ENCODE measurements around the gene GPR62.
"Not testable (repeated sequence)": the region's sequence is repeated elsewhere in the genome, so short reads cannot be mapped to it uniquely, and the experiment has no call there.

The GPR62 gene

DNA sequence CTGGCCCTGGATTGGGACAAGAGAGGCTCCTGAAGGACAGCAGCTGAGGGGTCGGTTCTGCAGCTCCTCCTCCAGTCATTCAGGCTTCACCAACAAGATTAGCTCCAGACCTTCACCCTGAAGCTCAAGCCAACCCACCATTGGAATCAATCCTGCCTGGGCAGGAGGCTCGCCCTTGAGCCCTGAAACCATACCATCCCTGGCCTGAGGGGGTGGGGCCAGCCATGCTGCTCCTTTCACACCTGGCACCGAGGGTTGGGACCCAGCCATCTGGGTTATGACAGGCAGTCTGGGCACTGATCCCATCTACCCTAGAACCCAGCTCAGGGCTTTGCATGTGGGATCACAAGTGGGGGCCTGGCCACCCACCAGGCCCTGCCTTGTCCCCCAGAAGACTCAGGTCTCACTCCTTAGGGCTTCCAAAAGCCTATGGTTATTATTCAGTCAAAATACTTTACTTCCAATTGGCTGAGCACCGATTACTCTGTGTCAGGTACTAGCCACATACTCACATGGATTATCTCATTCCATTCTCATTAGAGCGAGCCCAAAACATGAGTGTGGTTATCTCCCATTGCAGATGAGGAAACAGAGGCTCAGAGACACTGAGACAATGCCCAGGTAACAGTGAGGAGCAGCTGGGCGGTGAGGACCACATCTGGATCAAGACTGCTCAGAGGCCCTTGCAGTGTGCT is 15.6 kb downstream of the GPR62 start:
- DNase-seq (ENCODE audit: low read depth) = no peak

DNA sequence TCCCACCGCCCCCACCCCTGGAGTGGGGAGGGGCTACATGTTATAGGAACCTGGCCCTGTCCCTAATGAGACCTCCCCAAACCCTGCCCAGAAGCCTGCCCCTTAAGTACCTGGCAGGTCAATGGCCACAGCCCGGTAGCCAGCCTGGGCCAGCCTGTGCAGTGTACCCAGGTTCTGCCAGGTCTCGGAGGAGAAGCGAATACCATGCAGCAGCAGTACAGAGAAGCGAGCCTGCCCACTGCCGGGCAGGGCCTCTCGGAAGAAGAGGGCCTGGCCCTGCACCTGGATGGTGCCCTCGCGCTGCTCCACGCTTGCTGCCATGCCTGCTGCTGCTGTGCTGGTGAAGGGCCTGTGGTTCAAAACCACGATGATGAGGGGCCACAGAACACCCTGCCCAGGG is 16.2 kb downstream of the GPR62 start:
- no peak for DNase-seq (ENCODE audit: low read depth)

DNA sequence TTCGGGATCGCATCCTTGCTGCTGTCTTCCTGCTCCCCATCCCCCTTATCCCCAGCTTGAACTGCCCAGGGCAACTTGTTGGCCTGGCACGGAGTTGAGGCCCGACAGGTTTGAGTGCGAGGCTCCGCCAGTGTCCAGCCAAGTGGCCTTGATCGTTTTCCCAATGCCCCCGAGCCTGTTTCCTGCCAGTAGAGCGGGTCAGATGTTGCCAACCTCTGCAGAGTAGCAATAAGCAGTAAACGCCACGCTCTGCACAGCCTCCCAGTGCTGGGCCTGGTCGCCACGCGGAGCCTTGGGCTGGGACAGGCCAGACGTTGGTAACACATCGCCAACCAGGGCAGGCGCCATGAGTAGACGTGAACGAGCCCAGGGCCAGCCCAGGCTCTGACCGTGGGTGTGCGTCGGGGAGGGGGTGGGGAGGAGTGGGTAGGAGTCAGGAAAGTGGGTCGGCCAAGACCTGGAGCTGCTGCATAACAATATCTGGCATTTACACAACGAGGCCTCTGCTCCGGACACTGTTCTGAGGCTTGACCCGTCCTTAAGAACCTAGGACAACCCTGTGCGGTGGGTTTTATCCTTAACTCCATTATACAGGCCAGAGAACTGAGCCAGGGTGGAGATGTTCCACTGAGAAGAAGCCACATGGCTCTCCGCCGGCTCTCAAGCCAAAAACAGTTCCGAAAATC is 19.2 kb downstream of the GPR62 start:
- no peak for DNase-seq (ENCODE audit: low read depth)

DNA sequence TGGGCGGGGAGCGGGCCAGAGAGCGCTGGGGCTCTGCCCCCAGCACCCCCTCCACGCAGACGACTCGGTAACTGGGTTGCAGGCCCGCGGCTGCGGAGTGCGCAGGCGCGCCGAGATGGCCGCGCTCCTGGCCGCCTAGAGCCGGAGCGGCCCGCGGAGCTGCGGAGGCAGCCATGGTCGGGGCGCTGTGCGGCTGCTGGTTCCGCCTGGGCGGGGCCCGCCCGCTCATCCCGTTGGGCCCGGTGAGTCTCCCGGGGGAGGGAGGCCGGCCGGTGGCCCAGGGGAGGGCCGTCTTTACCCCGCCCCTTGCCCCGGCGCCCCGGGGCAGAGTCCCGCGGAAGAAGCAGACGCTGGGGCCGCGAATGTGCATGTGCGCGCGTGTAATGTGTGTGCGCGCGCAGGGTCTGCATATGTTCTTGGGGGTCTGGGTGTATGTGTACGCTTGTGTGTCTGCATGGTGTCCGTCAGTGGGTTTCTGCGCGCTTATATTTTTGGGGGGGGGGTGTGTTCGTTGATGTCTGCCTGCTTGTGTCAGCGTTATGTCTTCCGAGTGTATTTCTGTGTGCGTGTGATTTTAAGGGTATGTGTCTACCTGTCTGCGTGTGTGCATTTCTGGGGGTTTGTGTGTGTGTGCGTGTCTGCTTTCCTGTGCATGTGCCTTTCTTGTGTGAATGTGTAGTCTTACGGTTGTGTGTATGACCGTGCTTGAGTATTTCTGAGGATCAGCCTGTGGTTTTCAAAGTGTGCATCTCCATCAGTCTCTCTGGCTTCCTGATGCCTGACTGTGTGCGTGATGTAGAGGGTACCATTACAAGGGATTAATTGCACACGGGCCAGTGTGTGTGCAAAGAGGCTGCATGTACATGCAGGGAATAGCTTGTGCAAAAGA is 20.0 kb downstream of the GPR62 start, which contains the start of gene ABHD14A:
ABHD14A (plus strand) TSS at position 102 of the 889 bp plus-strand sequence; CDS start at position 174, 72 bp downstream.
- peak; percentile 62 for DNase-seq (ENCODE audit: low read depth)

DNA sequence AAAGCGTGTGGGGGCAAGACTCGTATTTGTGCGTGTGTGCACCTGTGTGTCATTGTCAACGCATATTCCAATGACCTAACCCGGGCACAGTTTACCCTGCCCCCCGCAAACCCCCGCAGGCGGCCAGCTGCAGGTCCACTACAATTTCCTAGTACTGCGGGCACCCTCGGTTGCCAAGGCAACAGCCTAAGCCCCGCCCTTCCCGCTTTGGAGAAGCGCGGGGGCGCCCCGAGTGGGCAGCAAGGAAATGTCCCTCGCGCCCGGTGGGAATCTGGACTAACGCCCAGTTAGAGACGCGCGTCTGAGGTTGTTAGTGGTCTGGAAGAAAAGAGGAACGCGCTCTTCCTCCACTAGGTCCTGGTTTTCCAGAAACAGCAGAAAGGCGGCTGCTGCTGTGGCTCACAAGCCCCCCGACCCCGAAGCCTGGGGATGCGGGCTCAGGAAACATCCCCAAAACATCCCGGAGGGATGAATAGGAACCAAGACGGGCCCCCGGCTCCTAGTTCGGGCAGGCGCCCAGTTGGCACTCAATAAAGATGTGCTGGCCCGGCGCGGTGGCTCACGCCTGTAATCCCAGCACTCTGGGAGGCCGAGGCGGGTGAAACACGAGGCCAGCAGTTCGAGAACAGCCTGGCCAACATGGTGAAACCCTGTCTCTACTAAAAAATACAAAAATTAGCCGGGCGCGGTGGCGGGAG is 20.8 kb downstream of the GPR62 start:
- peak; percentile 59 for DNase-seq (ENCODE audit: low read depth)

DNA sequence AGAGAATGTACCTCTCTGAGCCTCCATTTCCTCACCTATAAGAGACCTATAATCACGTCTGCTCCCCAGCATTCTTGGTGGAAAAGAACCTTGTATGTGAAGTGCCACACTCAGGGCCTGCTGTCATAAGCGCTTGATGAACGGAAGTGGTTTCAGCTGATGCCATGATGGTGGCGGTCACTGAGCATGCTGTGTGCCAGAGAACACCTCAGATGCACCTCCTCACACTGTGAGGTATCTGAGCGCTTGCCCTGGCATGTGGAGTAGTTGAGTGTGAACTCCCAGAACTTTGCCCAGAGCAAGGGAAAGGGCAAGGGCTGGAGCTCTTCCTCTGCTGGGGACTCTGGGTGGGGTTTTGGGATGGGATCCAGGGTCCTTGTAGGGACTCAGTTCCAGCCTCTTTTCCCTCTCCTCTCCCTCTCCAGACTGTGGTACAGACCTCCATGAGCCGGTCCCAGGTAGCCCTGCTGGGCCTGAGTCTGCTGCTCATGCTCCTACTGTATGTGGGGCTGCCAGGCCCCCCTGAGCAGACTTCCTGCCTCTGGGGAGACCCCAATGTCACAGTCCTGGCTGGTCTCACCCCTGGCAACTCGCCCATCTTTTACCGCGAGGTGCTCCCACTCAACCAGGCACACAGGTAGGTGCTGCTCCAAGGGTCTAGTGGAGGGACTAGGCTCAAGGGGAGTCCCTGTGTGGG is 22.4 kb downstream of the GPR62 start:
- DNase-seq (ENCODE audit: low read depth) = no peak

DNA sequence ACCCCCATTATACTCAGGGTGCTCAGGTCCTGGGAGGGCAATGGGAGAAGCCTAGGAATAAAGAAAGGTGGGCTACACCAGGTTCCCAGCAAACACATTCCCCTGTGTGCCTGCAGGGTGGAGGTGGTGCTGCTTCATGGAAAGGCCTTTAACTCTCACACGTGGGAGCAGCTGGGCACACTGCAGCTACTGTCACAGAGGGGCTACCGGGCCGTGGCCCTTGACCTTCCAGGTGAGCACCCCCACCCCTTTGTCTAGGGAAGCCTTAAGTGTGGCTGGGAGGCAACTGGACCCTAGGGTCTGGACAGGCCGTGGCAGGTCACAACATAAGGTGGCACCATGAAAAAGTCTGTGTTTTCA is 22.9 kb downstream of the GPR62 start:
- no peak for DNase-seq (ENCODE audit: low read depth)

DNA sequence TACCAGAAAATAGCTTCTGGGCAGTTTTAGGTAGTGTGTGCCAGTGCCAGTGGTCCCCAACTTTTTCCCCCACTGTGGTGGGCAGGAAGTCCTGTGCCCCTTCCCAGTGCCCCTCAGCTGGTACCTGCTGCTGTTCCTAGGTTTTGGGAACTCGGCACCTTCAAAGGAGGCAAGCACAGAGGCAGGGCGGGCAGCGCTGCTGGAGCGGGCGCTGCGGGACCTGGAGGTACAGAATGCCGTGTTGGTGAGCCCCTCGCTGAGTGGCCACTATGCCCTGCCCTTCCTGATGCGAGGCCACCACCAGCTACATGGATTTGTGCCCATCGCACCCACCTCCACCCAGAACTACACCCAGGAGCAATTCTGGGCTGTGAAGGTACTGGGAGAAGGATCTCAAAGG is 25.1 kb downstream of the GPR62 start:
- DNase-seq (ENCODE audit: low read depth) = no peak

DNA sequence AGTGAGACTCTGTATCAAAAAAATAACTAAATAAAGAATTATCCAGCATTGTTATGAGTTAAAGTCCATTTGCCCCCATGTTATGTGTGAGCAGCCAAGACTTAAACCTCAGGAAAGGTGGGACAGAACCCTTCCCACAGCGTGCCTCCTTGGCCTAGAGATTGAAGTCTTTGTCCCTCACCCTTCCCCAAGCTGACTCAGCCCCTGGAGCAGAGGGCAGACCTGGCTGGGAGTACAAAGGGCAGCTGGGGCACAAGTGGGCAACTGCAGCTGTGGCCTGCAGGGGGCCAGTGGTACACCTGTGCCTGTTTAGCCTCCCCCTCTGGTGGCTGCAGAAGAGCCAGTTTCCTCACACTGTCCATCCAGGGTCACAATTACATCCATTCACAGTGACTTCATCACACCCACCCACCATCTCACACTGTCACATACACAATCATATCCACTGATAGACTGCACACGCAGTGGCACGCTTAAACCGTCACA is 27.2 kb downstream of the GPR62 start:
- DNase-seq (ENCODE audit: low read depth) = no peak

DNA sequence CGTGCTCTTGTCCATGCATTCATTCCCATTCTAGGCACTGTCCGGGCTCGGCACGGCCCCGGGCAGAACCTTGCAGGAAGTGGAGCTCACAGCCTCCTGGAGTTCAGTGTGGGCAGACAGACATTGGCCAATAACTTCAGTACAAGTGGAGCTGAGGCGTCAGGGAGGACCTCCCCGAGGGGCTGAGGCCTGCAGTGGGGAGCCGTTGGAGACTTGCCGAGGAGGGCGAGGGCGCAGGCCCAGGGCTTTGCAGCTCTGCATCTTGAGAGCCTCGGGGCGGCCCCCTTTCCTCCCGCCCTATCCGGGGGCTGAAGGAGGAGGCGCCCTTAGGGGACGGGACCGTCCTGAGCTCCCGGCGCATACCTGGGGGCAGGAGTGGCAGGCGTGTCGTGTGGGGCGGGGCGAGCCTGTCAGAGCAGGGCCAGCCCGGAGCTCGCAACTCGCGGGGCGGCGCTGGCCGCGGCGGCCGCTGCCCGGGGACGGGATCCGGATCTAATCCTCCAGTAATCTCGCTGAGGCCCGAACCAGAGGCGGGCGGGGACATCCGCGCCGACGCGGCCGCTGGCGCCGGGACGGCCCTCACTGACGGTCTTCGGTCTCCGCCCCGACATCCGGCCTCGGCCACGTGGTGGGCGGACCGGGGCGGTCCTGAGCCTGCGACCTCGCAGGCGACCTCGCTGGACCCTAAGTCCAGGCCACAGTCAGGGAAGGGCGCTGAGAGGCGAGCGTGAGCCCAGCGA is 27.8 kb downstream of the GPR62 start, which contains the start of gene ACY1:
ACY1 (plus strand) TSS at position 698 of the 740 bp plus-strand sequence. CDS start 530 bp downstream, outside the sequence.
- DNase-seq (ENCODE audit: low read depth) = peak; percentile 92

DNA sequence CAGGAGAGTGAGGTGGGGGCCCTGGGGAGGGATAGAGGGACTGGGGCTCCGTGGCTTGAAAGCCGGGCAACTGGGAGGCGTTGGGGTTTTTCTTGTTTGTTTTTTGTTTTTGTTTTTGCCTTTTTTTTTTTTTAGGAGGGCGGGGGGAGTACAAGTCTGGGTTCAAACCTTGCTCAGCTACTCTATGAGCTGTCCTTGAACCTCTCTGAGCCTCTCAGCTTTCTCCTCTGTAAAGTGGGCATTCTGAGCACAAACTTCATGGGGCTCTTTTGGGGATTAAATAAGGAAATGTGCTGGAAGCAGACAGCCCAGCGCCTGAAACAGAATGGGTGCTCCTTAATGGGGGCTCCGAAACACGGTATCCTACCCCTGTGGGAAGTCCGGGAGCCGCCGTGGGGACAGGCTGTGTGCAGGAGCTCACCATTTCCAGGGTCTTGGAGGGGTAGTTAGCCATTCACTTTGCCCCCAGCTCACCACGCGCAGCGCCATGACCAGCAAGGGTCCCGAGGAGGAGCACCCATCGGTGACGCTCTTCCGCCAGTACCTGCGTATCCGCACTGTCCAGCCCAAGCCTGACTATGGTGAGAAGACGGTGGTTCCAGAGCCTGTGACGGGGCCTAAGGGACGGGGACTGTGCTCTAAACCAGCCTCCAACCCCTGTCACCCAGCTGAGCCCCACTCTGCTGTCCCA is 28.5 kb downstream of the GPR62 start:
- DNase-seq (ENCODE audit: low read depth) = no peak

DNA sequence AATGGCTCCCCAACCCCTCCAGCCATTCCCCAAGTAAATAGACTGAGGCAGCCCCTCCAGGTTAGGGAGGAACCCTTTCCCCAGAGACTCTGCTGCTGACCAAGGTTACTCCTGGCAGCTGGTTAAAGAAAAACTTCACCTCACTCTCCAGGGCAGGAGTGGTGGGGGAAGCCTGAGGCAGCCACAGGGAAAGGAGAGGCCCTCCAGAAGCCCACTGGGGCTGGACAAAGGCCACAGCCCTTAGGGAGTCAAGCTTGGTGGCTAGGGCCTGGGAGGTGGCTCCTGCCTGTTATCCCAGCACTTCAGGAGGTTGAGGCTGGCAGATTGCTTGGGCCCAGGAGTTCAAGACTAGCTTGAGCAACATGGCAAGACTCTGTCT is 29.1 kb downstream of the GPR62 start:
- DNase-seq (ENCODE audit: low read depth) = no peak

DNA sequence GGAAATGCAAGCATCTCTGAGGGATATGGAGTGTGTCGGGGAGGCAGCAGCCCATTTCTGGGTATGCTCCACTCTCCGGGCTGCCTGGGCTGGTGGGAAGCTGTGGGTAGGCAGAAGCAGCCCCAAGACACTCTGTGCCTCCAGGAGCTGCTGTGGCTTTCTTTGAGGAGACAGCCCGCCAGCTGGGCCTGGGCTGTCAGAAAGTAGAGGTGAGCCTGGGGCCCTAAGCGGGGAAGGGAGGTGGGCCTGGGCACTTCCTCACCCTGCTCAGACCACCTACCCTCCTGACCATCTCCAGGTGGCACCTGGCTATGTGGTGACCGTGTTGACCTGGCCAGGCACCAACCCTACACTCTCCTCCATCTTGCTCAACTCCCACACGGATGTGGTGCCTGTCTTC is 29.9 kb downstream of the GPR62 start:
- DNase-seq (ENCODE audit: low read depth) = no peak

DNA sequence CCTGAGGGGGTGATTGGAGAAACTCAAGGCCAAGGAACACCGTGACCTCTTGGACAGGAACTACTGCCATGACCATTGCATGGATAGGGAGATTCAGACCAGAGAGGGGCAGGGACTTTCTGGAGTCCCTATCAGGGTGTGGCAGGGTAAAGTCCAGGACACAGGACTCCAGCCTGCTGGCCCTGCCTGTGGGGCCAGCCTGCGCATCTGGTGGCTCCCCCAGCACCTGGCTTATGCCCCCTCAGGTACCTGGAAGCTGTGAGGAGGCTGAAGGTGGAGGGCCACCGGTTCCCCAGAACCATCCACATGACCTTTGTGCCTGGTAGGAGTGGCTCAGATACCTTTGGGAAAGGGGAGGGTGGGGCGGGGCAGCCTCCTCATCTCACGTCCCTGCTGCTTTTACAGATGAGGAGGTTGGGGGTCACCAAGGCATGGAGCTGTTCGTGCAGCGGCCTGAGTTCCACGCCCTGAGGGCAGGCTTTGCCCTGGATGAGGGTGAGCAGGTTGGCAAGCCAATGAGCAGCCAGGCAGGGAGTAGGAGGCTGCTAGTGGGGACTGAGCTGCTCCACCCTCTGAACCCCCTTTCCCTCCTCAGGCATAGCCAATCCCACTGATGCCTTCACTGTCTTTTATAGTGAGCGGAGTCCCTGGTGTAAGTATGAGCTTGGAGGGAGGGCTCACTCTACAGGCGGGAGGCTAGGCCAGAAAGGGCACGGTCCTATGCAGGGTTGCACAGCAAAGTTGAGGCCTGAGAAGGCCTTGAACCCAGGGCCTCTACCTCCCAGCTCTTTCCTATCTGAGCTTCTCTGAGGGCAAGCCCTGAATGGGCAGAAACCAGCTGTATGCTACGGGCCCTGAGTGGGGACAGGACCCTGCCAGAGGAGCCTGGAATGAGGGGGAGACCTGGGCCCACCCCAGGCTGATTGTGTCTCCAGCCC is 31.1 kb downstream of the GPR62 start:
- no peak for DNase-seq (ENCODE audit: low read depth)

DNA sequence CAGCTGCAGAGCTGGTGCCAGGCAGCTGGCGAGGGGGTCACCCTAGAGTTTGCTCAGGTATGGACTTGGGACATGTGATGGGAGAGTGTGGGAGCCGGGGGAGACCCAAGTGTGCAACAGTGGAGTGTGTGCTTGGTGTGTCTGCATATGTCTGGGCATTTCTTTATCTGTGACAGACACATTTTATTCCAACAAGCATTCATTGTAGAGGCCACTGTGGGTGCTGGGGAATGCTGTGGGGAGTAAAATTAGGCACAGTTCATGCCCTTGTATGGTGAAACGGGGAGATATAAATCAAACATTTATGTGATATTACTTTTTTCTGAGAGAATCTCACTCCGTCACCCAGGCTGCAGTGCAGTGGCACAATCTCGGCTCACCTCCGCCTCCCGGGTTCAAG is 32.4 kb downstream of the GPR62 start:
- no peak for DNase-seq (ENCODE audit: low read depth)

DNA sequence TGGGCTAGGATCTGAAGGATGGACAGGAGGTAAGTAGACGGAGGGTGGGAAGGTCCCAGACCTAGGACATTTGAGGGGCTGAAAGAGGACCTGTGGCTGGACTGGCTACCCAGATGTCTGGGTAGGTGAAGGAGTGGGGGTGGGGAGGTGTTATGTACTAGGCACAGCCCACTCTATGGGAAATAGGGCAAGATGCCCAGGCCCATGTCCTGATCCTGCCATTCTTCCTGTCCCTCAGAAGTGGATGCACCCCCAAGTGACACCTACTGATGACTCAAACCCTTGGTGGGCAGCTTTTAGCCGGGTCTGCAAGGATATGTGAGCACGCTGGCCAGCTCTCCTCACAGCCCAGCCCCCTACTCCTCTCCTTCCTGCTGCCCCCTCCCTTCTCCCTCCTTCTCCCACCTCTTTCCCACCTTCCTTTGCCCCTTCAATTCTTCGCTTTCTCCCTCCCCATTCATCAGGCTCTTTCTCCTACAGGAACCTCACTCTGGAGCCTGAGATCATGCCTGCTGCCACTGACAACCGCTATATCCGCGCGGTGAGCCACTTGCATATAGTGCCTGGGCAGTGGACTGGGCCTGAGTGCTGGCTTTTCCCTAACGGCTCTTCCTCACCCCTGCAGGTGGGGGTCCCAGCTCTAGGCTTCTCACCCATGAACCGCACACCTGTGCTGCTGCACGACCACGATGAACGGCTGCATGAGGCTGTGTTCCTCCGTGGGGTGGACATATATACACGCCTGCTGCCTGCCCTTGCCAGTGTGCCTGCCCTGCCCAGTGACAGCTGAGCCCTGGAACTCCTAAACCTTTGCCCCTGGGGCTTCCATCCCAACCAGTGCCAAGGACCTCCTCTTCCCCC is 33.3 kb downstream of the GPR62 start:
- DNase-seq (ENCODE audit: low read depth) = no peak

DNA sequence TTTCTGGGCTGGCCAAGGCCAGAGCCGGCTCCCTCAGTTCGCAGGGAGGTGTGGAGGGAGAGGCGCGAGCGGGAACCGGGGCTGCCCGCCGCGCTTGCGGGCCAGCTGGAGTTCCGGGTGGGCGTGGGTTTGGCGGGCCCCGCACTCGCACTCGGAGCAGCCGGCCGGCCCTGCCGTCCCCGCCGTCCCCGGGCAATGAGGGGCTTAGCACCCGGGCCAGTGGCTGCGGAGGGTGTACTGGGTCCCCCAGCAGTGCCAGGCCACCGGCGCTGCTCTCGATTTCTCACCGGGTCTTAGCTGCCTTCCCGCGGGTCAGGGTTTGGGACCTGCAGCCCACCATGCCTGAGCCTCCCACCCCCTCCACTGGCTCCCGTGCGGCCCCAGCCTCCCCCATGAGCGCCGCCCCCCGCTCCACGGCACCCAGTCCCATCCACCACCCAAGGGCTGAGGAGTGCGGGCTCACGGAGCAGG is 35.4 kb downstream of the GPR62 start:
- not testable (repeated sequence) for DNase-seq (ENCODE audit: low read depth)
